Fibroblast of peridontal ligament (primary cell): ENCODE results near the gene KRT78.

ENCODE experiments used
- DNase-seq: peaks from one replicate; pipeline ENCODE4 v3.0.0-alpha.2; 2010; ENCODE audit errors: extremely low read depth

The KRT78 gene

DNA sequence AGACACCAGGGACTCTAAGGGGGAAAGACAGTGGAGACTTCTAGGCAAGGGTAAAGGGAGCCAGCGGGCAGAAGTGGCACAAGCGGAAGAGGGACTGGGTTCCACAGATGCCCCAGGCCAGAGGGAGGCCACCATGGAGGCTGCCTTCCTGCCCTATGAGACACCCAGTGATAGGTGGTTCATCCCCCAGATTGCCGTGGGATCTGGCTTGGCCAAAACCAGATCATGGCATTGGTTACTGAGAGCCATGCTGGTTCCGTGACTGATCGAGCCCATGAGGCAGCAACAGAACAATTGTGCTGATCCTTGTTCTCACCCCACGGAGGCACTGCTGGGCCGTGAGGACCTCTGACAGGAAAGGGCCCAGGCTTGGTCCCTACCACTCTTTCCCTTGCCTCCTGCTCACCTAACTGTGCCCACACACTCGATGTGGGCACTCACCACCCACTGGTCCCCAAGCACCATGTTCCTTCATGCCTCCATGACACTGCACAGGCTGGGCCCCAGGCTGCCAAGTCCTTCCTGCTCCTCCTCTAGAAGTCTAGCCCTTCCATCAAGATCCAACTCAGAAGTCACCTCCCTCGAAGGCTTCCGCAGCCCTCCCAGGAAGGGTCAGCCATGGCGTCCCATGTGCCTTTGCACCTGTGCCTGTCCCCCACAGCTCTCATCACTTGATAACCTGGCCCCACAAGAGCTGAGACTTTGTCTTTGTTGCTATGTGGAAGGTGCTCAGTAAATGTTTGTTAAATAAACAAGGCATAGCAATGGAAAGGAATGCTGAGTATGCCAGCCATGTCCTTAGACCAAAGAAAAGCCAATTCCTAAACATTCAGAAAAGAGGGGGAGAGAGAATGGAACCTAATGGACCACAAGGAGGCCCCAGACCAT lies 21.9 kb downstream of the KRT78 start:
- DNase-seq, result no peak

DNA sequence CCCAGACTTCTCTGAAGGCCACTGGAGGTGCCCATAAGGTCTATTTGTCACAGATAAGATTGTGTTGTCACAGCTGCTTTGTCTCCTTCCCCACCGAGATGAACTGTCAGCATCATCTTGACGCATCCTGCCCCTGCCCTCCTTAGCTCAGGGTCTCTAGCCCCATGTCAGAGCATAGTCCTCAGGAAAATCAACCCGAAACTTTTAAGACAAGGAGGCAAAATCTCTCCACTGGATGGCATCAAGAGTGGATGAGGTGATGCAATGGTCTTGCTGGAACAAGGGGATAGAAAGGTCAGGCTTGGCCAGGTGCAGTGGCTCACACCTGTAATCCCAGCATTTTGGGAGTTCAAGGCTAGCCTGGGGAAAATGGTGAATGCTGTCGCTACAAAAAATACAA lies 22.8 kb downstream of the KRT78 start:
- DNase-seq, result no peak

DNA sequence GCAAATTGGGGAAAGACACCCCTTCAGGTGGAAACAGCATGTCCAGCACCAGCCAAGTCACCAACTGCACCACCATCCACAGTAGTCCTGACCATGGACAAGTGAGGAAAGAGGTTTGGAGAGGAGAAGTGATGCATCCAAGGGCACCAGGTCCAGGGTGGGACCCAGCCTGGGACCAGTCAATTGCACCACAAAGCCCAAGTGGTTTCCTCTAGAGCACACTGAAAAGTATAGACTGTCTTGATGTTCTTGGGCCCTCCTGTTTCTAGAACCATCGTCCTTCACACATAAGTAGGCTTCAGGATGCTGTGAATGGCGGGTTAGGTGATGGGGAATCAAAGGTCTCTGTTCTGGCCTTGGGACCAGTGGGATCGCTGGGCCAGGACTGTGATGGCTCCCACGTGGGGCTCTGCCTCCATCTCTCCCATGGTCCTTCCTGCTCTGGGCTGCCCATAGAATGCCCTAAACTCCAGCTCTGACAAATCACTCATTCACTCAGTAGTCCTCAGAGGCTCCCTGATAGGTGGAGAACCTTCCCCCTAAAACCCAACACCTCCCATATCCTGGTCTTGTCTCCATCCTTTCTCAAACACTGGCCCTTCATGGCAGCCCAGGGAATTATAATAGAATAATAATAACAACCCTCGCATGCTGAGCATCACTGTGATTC lies 23.9 kb downstream of the KRT78 start:
- DNase-seq, result no peak

DNA sequence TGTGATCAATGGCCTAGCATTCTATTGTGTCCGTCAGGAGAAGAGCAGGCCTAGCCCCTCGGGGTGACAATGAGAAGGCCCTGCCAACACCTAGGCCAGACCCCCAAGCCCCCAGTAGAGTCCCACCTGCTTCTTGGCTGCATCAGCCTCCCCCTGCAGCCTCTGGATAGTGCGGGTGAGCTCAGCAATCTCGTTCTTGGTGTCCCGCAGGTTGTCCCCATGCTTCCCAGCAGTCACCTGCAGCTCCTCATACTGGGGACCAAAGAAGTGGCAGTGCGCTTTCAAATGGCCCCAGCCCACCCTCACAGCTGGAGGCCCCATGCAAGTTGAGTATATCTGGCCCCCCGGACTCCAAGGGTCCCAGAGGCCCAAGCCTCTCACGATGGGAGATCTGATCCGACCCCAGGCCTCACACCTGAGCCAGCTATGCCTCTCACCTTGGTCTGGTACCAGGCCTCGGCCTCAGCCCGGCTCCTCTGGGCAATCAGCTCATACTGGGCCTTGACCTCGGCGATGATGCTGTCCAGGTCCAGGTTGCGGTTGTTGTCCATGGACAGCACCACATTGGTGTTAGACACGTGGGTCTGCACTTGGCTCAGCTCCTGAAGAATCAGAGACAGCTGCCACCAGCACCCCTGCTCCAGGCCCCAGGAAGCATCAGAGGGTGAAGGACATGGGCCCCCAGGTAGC lies 24.9 kb downstream of the KRT78 start:
- DNase-seq, result no peak

DNA sequence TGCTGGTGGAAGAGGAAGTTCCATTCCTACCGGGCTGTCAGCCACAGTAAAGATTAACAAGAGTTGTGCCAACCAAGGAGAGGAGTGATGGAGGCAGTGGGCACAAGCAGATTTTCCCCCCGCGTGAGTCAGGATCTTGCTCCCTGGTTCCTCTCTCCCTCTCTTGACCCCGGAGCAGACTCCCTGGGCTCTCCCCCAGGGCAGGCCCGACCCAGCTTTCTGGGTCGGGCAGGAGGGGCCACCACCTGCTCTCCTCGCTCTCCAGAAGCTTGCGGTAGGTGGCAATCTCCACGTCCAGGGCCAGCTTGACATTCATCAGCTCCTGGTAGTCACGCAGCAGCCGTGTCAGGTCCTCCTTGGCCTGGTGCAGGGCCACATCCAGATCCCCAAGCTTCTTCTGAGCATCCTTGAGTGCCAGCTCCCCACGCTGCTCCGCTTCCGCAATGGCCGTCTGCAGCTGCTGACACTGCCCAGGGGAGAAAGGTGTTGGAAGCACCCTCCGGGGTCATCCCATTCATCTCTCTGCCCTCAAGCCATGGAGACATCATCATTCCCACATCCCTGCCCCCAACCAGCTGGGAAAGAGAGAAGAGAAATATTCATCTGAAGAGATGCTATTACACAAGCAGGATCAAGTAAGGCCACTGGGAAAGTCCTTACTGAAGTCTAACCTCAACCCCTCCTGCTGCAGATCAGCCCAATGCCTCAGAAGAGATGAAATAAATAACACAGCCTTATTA lies 25.9 kb downstream of the KRT78 start:
- DNase-seq, result no peak

DNA sequence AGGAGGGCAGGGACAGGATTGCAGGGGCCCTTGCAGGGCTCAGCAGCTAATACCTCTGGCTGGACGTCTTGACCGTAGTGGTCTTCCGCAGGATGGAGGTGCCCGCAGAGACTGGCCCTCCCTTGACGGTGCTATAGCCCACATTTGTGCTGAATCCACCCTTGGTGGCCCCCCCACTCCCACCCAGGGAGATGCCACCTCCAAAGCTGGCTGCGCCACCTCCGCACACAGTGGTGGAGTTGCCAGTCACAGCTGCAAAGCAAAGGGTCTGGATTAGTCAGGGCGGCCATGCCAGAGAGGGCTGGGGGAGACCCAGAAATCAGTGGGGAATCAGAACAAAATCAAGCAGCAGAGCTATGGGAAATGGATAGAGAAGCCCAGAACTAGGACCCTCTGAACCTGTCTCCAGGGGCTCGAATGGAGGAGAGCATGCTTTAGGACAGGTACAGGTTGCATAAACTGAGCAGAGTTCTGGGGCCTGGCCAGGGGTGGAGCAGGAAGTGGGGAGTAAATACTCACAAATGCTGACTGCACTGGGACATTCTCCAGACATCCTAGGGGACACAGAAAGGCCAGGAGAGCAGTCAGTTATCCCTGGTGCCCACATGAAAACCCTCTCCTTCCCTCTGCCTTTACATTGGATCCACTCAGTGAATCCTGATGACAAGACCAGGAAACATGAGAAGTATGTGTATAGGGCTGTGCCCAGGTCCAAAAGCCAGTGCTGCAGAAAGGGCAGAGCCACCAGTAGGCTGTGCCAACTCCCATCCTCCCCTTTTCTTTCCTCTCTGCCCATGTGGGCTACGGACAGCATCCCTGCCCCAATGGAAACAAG lies 26.8 kb downstream of the KRT78 start:
- no peak for DNase-seq

DNA sequence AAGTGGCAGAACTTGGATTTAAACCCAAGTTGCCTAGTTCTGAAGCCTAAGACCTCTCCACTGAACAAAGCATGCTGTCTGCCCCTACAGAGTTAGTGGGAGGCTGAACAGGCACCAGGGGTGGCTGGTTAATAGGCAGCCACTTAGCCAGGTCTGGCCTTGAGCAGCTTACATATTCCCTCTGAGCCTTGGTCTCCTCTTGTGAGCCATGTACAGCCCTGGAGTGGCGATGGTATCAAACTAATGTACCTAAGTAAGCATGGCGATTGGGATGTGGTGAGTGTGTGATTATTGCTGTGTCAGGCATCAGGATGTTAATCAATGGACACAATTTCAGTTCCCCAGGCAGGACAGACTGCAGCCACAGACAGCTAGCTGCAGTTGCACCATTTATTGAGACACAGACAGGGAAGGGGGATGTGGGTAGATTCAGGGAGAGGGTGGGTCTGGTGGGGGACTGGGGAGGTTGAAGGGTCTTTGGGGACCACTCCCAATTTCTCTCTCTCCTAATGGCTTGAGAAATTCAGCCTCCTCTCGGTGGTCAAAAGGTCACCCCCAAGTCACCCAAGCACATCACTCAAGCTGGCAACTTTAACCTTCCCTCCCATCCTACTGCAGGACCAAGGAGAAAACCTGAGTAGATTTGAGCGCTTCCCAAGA lies 27.6 kb downstream of the KRT78 start:
- DNase-seq, result no peak

DNA sequence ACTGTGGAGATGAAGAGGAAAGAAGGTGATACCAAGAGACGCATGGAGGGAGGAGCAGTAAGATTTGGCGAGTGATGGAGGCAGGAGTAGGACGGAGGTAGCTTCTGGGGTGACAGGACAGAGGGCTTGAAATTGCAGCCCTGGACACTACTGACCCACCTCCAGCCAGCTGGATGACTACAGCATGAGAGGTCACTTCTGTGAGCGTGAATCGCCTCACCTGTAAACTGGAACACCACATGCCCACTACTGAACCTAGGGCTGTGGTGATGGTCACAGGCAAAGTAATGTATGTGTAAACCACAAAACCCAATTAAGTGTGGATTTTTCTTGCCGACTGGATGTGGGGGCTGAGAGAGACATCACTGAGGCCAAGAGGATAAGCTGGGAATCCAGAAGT lies 28.3 kb downstream of the KRT78 start:
- no peak for DNase-seq

DNA sequence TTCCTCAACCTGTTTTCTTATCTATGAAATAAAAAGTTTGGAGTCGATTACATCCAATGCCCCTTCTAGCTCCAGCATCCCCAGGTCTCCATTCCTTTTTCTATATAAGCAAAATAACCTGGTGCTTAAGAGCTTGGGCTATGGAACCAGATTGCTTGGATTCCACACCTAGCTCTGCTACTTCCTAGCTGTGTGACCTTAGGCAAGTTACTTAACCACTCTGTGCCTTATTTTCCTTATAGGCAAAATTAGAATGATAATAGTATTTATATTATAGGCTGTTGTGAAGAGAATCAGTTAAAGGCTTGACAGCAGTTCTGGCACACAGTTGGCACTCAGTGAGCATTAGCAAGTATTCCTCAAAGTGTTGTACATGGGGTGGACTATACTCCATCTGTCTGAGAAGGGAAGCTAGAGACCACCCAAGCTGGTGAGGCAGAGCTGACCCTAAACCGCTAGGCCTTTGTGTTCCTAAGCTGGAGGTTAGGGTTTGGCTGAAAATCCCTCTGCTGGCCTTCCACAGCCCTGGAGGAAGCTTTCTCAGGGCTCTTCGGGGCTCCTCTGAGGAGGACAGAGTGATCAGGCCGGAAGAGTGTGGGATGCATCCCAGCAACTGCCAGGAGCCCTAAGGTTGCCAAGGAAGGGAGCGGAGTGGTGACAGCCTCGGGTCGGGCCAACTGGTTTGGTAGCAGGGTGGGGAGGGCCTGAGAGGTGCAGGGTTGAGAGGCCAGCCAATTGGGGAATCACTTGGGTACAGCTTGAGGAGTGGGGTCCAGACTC lies 28.9 kb downstream of the KRT78 start:
- no peak for DNase-seq

DNA sequence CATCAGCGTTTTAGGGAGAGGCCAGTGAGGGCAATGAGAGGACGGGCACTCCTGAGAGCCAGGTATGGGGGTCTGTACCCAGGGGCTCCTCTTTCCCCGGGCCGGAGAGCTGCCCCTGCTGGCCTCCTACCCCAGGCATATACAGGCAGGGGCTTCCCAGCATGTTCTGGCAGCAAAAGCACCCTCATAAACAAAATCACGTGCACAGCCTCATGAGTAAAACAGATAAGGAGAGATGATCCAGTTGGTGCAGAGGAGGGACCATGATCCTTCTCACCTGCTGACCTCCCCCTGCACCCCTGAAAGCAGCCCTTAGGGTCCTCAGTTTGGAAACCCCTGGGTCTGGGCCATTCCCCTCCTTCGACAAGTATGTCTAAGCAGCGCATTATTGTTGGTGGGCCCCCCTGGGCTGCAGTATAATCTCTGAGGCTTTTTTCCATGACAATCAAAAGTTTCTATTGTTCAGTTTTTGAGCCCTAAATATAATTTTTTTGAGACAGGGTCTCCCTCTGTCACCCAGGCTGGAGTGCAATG lies 29.8 kb downstream of the KRT78 start:
- DNase-seq, result no peak

DNA sequence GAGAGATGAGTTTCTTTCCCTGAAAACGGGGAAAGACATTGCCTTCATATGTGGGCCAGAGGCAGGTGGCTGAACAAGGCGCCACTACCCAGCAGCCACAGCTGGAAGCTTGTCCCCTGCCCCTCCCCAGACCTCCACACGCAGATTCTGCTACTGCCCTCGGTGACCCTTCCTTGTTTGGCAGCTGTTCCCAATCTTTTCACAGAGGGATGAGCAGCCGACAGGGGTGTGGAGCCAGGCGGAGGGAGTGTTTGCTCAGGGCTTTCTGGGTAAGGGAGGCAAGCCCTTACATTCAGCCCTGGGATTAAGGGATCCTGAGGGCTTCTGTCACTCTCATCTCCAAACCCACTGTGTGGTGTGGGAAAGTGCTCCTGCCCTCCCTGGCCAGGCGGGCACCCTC lies 30.4 kb downstream of the KRT78 start:
- DNase-seq, result no peak

DNA sequence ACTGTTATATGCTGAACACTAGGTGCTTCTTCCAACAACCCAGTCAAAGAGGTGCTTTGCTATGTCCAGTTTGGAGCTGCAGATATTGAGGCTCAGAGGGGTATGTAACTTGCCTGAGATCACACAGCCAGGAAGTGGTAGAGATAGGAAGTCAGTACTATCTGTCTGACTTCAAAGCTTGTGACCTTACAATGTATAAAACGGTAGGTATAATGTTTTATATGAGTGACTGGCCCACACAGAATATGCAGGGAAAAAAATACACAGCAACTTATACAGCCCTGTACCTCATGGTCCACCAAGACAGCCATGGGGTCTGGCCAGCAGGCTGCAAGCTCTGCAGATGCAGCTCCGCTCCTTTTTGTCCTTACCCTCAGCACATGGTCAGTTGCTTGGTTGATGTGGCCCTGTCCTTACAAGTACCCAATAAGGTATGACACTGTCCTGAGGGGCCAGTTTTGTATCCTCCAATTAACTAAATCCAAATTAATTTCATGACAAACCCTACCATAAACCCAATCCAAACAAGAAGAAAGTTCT lies 31.0 kb downstream of the KRT78 start:
- DNase-seq, result no peak

DNA sequence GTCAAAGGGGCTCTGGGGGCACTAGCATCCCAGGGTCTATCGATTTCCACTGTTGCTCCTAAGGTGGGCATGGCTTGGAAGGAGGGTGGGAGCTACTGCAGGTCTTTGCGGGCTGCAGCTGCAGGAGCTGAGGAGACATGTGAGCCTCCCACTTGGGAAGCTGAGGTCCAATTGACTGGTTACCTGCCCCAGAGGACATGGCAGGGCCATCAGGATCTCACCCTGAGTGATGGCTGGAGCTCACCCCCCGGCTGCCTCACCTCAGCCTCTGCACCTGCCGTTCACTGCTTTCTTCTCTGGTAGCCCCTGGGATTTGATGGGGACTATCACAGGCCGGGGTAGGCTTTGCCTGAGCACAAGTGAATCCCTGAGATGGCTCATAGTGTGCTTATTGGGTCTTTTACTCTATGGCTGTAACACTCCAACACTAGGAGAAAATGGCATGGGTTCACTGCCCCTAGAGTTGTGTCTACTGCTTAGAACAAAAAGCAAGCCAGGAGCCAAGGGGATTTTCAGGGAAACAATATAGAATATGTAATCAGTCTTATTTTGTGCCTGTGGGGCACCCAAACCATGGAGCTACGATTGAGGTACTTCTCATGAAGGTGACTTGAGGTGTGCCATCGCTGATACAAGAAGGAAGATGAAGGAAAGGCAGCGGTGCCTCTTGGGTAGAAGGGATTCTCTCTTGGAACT lies 31.6 kb downstream of the KRT78 start:
- no peak for DNase-seq

DNA sequence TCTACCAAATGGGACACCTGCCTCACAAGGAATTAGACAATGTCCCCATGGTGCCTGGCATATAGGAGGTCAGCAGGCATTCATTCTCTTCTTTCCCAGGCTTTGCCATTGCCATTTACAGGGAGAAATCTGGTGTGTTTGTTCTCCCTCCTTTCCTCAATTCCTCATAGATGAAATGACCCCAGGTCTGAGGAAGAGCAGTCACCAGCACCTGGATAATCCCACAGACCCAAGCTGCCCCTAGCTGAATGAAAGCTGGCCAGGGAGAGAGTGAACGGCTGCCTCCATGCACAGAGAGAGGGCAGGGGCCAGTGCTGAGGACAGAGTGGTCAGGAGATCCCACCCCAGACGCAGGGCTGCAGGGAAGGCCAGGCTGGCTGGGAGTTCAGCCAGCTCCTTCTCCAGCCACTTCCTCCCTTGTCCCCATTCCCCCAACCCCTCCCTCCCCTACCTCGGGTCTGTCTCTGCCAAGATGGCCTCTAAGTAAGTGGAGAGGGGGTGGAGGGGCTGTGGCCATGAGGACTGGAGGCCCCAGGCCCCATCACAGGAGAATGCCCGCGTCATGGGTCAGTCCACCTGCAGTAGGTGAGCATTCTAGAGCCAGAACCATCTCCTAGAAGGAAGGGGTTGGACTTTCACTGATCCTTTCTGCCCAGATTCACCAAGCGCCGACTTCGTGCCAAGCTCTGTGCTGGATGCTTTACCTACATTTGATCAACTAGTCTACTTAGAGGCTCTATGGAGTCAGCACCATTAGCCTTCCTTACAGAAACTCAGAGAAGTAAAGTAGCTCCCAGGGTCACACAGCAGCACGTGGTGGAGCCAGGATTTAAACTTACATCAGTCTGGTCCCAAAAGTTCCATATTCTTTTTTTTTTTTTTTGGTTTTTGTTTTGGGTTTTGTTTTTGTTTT lies 32.9 kb downstream of the KRT78 start:
- DNase-seq, result no peak

DNA sequence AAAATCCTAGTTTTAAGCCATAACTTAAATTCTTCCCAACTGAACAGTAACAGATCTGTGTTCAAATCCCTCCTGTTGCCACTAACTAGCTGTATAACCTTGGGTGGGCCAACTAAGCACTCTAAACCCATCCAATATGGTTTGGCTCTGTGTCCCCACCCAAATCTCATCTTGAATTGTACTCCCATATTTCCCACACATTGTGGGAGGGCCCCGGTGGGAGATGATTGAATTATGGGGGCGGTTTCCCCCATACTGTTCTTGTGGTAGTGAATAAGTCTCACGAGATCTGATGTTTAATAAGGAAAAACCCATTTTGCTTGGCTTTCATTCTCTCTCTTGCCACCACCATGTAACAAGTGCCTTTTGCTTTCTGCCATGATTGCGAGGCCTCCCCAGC lies 33.6 kb downstream of the KRT78 start:
- DNase-seq, result no peak

DNA sequence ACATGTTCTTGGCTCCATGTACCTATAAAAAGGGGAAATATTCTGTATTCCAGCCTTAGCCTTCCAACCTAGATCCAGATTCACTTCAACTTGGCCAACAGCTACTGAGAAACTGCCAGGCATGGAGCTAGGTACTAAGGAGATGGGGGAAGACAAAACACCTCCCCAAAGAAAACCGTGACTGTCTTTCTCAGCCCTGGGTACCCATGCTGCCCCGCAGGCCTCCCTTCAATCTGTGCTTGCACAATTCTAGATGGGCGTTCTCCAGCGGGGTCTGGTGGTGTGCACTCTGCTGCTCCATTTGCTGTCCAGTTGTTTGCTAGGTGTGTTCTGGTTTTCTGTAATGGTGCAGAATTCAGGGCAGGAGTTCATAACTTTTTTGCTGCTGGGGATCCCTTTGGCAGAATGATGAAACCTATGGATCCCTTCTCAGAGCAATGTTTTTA lies 34.1 kb downstream of the KRT78 start:
- no peak for DNase-seq

DNA sequence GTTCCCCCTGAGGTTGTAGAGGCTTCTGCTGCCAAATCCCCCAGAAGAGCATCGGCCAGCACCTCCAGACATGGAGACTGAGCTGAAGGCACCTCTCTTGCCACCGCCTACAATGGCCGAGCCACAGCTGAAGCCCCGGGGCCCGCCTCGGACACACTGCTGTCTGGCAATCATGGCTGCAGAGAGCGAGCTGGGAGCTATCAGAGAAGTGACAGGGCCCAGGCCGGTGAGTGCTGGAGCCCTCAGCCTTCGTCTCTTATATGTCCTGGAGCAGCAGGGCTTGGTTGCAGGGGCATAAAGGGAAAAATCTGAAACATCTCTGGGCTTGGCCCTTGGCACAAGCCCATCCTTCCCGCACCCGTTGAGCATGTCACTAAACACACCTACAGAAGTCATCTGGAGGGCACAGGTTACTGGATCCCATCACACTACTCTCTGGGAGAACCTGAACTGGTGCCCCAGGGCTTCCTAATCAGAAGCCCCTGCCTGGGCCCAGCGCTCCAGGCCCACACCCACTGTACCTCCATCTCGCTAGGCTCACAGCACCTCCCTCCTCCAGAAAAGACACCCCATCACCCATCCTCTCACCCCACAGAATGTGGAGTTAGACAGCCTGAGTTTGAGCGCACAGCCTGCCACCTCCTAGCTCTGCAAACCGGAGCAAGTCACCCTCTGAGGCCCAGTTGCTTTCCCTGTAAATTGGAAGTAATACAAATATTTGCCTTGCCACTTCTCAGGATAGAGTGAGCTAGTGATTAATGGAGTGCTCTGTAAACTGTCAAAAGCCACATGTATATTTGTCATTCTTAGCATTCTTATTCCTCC lies 34.7 kb downstream of the KRT78 start, which contains the start of gene KRT4:
KRT4 (minus strand) TSS at position 232 of the 825 bp plus-strand sequence; CDS start at position 174, 58 bp downstream.
- DNase-seq, result no peak
